ENCODE results near the gene RPS6KC1.
"Not testable (repeated sequence)": the region's sequence is repeated elsewhere in the genome, so short reads cannot be mapped to it uniquely, and the experiment has no call there.

Gene RPS6KC1

DNA sequence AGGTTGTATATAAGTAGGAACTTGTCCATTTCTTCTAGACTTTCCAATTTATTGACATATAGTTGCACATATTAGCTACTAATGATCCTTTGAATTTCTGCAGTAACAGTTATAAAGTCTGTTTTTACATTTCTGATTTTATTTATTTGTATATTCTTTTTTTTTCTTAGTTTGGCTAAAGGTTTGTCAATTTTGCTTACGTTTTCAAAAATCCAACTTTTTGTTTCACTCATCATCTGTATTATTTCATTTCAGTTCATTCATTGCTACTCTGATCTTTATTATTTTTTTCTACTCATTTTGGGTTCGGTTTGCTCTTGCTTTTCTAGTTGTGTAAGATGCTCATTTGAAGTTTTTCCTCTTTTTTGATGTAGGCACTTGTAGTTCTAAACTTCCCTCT lies 97.9 kb downstream of the RPS6KC1 start:
- DNase-seq (ENCODE audit: low read depth in 1 of 2, low spot score in 1 of 2), result no peak

DNA sequence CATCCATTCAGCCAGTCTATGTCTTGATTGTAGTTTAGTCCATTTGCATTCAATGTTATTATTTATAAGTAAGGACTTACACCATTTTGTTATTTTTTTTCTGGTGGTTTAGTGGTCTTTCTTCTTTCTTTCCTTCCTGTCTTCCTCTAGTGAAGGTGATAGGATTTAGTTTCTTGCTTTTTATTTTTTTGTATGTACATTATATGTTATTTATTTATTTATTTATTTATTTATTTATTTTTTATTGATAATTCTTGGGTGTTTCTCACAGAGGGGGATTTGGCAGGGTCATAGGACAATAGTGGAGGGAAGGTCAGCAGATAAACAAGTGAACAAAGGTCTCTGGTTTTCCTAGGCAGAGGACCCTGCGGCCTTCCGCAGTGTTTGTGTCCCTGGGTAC lies 99.0 kb downstream of the RPS6KC1 start:
- DNase-seq (ENCODE audit: low read depth in 1 of 2, low spot score in 1 of 2), result not testable (repeated sequence)

DNA sequence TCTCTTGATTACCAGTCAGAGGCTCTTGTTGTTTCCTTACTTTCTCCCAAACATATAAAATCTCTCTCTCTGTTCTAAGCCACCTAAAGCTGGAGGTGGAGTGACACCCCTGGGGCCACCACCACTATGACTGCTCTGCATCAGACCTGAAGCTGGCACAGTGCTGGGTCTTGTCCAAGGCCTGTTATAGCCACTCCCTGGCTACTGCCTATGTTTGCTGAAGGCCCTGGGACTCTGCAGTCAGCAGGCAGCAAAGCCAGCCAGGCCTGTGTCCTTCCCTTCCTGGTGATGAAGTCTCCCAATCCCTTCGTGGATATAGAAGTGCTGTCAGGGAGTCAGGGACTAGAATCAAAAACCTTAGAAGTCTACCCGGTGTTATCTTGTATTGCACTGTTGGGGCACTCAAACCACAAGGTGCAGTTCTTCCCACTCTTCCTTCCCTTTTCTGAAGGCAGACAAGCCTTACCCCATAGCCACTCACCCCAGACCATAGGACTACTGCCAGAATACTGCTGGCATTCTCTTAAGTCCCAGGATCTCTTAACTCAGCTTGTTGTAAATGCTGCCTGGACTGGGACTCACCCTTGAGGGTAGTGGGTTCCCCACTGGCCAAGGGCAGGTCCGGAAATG lies 103.1 kb downstream of the RPS6KC1 start:
- no peak for DNase-seq (ENCODE audit: low read depth in 1 of 2, low spot score in 1 of 2)

DNA sequence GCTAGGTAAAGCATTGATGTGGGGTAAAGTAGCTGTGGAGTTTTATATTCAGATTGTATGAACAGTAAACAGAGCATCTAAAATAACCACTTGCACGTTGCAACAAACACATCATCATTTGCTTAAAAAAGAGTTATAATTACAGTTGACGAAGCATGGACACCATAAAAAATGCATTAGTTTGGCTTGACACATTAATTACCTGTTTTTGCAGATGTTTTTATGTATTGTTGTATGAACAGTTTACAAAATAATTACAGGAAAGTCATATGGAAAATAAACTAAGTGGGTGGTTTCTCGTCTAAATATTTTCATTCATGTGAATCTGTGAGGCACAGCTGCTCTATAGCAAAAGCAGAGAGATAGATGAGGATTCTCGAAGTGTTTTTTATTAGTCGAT lies 108.3 kb downstream of the RPS6KC1 start:
- DNase-seq (ENCODE audit: low read depth in 1 of 2, low spot score in 1 of 2), result no peak

DNA sequence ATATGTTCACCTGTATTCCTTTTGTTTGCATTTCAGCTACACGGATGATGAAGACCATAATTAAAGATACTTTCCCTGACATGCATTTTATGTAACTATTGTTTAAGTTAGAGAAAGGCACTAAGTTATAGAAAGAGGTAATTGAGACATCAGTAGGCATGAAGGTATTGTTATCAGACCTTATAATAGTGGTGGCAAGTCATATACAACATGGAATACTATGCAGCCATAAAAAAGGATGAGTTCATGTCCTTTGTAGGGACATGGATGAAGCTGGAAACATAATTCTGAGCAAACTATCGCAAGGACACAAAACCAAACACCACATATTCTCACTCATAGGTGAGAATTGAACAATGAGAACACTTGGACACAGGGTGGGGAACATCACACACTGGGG lies 109.4 kb downstream of the RPS6KC1 start:
- not testable (repeated sequence) for DNase-seq (ENCODE audit: low read depth in 1 of 2, low spot score in 1 of 2)

DNA sequence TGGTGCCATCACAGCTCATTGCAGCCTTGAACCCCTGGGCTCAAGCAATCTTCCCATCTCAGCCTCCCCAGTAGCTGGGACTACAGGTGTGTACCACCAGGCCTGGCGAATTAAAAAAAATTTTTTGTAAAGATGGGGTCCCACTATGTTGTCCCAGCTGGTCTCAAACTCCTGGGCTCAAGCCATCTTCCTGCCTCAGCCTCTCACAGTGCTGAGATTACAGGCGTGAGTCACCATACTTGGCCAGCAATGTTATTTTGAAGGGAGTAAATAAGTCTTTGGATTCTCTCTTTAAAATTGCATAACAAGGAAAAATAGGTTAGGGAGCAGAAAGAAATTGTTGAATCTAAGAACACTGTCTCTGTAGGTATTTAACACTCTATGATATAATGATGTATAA lies 111.3 kb downstream of the RPS6KC1 start:
- no peak for DNase-seq (ENCODE audit: low read depth in 1 of 2, low spot score in 1 of 2)

DNA sequence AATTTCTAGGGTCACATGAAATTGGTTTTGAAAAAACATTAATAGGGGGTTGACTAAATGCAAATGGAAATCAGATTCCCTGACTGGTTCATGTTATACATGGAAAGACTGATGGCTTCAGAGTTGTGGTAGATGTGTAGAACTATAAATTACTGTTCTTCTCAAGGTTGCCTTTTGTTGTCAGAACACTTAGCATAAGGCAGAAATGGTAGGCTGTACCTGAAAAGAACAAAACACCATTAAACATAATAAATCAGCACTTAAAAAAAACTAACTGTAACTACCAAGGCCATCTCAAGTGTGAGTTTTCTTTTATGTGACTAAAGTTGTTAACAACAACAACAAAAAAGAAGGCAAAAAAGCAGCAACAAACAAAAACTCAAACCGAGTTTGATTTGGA lies 111.8 kb downstream of the RPS6KC1 start:
- no peak for DNase-seq (ENCODE audit: low read depth in 1 of 2, low spot score in 1 of 2)

DNA sequence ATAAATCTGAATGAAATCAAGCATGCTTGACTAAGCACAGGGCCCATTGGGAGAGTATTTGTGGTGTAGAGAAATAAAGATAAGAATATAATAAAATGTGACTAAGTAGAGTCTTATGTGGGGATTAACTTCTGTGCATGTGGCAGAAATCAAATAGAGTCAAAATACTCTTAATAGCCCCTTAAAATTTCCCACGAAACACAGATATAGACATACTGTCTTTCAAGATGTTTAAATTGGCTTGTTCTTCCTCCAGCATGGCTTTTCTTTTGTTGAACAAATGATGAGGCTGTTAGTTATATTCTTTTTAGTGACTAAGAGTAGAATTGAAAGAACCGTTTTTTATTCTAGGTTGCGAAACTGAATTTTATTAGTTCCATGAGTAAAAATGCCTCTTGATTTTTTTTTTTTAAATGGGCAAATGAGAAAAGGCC lies 112.3 kb downstream of the RPS6KC1 start:
- DNase-seq (ENCODE audit: low read depth in 1 of 2, low spot score in 1 of 2), result no peak

DNA sequence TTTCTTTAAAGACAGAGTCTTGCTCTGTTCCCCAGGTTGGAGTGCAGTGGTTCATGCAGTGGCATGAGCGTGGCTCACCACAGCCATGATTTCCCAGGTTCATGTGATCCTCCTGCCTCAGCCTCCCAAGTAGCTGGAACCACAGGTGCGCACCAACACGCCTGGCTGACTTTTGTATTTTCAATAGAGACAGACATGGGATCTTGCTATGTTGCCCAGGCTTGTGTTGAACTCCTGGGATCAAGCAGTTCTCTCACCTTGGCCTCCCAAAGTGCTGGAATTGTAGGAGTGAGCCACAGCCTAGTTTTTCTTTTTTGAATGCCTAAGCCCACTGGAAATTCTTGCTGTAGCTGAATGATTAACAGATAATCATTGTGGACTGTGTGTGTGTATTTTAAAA lies 113.5 kb downstream of the RPS6KC1 start:
- no peak for DNase-seq (ENCODE audit: low read depth in 1 of 2, low spot score in 1 of 2)

DNA sequence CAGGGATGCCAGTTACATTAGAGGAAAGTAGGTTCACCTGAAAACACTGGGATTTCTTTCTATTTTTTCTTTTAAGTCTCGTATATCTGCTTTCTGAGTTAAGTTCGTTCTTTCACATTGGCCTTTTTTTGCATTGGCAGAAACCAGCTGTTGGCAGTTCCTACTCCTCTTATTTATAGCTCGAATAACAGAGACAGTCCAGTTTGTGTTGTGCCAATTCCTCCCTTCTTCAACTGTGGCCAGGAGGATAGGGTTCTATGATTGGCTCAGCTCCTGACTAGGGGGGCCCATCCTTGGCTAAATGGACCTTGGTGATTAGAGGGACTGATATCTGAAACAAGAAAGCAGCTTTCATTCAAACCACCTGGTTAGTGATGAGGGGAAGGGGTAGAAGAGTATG lies 115.8 kb downstream of the RPS6KC1 start:
- no peak for DNase-seq (ENCODE audit: low read depth in 1 of 2, low spot score in 1 of 2)

DNA sequence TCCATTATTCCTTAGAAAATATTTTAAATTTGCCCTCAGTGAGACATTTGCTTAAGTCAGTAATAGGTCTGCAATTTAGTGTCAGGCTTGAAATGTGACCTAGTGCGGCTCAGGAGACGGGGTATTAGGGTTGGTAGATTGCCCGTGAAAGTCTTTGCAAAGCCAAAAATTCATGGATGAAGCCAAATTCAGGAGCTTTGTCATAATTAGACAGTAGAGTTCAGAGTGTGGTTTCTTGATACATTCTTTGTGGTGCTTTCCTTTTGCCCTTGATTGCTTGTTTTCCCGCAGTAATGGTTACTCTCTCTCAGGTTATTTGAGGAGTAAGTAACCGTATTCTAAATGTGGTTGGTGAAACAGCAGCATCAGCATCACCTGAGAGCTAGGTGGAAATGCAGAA lies 120.7 kb downstream of the RPS6KC1 start:
- DNase-seq (ENCODE audit: low read depth in 1 of 2, low spot score in 1 of 2), result no peak

DNA sequence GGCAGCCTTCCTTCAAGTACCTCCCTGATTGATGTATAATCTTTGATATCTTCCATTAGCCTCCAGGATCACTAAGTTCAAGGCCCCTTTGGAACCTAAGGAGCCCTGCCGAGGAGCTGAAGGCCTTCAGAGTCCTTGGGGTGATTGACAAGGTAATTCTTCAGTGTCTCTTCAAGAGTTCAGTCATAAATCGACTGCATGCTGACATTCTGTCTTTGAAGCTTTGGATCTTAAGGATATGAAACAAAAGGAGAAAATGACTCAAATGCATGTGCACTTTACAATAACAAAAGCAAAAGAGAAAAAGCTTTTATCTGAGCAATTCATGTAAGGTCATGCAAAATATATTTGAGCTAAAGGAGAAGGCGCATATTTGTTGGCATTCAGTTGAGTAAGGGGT lies 125.3 kb downstream of the RPS6KC1 start:
- DNase-seq (ENCODE audit: low read depth in 1 of 2, low spot score in 1 of 2), result no peak

DNA sequence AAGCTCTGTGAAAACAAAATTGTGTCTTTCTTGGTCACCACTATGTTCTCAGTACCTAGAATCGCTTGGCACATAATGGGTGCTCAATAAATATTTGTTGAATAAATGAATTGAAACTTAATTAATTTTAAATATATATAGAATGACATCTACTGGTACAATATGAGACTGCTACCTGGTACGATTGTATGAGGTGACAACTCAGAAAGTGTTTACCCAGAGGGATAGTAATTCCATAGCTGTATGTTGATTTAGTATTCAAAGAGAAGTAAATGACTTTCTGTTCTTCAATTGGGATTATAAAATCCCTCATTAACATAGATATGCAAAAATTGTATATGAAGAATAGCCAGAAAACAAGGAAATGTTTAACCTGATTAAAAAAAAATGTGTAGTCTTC lies 128.7 kb downstream of the RPS6KC1 start:
- DNase-seq (ENCODE audit: low read depth in 1 of 2, low spot score in 1 of 2), result no peak

DNA sequence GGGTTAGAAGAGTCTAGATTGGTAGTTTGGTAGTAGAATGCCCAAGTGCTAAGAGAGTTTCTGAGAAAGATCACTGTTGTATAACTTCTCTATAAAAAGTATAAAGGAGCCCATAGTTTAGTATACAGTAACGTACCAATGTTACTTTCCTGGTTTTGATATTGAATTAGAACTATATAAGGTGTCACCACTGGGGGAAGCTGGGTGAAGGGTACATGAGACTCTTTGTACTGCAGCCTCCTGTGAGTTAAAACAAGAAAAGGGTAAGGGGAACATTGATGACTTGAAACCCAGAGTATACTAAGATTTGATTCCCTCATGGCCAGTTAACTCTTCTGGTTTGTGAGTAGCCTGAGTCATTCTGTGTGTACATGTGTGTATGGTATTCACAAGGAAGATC lies 129.8 kb downstream of the RPS6KC1 start:
- no peak for DNase-seq (ENCODE audit: low read depth in 1 of 2, low spot score in 1 of 2)

DNA sequence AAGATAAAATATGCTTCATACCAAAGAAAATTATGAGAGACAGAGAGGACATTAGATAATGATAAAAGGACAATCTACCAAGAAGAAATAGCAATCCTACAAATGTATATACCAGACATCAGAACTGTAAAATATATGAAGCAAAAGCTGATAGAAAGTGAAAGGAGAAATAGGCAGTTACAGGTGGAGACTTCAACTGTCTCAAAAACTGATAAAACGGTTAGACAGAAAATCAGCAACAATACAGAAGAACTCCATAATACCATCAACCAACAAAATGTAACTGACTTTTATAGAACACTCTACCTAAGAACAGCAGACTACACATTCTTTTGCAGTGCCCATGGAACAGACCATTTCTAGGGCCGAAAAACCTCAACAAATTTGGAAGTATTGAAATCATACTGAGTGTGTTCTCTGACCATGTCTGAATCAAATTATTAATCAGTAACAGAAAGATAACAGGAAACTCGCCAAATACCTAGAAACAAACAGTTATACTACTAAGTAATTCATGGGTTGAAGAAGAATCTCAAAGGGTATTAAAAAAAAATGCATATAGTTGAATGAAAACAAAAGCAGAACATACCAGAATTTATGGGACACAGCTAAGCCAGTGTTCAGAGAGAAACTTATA lies 132.1 kb downstream of the RPS6KC1 start:
- no peak for DNase-seq (ENCODE audit: low read depth in 1 of 2, low spot score in 1 of 2)

DNA sequence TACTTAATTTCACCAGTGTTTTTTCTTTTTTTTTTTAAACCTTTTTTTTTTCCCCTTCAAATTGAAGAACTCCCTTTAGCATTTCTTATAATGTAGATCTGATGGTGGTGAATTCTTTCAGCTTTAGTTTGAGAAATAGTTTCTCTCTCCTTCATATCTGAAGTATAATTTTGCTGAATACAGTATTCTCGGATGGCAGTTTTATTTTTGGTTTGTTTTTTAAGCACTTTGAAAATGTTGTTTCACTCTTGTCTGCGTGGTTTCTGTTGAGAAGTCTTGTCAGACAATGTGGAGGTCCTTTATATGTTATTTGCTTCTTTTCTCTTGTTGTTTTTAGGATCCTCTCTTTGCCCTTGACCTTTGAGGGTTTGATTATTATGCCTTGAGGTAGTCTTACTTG lies 135.1 kb downstream of the RPS6KC1 start:
- no peak for DNase-seq (ENCODE audit: low read depth in 1 of 2, low spot score in 1 of 2)

DNA sequence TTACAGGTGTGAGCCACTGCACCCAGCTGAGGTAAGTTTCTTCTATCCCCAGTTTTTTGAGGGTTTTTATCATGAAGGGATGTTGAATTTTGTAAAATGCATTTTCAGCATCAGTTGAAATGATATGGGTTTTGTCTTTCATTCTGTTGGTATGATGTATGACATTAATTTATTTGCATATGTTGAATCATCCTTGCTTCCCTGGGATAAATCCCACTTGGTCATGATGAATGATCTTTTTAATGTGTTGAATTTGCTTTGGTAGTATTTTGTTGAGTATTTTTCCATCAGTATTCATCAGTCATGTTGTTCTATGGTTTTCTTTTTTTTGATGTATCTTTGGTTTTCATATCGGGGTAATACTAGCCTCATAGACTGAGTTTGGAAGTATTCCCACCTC lies 141.0 kb downstream of the RPS6KC1 start:
- DNase-seq (ENCODE audit: low read depth in 1 of 2, low spot score in 1 of 2), result no peak

DNA sequence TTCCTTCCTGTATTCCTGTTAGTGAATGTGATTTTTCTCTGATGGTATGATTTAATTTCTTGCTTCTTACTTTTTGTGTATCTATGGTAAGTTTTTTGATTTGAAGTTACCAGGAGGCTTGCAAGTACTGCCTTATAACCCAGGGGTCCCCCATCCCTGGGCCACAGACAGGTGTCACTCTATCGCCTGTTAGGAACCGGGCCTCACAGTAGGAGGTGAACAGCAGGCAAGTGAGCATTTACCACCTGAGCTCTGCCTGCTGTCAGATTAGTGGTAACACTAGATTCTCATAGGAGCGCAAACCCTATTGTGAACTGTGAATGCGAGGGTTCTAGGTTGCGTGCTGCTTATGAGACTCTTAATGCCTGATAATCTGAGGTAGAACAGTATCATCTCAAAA lies 143.3 kb downstream of the RPS6KC1 start:
- no peak for DNase-seq (ENCODE audit: low read depth in 1 of 2, low spot score in 1 of 2)

DNA sequence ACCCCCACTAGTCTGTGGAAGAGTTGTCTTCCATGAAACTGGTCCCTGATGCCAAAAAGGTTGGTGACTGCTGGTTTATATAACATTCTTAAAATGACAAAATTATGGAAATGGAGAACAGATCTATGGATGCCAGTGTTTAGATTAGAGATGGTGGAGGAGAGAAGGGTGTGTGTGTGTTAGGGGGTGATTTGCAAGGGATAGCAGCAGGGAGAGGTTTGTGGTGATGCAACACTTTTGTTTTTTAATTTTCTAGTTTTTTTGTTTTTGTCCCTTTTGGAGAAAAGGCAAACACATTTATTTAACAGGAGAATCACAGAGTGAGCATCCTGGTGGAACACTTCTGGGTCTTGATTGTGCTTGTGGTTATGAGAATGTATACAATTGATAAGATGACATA lies 143.8 kb downstream of the RPS6KC1 start:
- DNase-seq (ENCODE audit: low read depth in 1 of 2, low spot score in 1 of 2), result no peak

DNA sequence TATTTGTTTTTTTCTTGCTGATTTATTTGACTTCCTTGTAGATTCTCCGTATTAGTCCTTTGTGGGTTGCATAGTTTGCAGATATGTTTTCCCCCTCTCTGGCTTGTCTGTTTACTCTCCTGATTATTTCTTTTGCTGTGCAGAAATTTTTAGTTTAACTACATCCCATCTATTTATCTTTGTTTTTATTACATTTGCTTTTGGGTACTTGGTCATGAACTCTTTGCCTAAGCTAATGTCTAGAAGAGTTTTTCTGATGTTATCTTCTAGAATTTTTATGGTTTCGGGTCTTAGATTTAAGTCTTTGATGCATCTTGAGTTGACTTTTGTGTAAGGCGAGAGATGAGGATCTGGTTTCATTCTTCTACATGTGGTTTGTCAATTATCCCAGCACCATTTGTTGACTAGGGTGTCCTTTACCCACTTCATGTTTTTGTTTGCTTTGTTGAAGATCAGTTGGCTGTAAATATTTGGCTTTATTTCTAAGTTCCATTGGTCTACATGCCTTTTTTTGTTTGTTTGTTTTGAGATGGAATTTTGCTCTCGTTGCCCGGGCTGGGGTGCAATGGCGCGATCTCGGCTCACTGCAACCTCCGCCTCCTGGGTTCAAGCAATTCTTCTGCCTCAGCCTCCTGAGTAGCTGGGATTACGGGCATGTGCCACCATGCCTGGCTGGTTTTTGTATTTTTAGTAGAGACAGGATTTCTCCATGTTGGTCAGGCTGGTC lies 145.4 kb downstream of the RPS6KC1 start:
- DNase-seq (ENCODE audit: low read depth in 1 of 2, low spot score in 1 of 2), result not testable (repeated sequence)

DNA sequence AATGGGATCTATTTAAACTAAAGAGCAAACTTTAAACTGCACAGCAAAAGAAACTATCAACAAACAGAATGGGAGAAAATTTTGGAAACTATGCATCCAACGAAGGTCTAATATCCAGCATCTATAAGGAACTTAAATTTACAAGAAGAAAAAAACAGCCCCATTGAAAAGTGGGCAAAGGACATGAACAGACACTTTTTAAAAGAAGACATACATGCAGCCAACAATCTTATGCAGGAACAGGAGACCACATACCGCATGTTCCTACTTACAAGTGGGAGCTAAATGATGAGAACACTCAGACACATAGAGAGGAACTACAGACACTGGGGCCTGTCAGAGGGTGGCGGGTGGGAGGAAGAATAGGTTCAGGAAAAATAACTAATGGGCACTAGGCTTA lies 149.6 kb downstream of the RPS6KC1 start:
- no peak for DNase-seq (ENCODE audit: low read depth in 1 of 2, low spot score in 1 of 2)

DNA sequence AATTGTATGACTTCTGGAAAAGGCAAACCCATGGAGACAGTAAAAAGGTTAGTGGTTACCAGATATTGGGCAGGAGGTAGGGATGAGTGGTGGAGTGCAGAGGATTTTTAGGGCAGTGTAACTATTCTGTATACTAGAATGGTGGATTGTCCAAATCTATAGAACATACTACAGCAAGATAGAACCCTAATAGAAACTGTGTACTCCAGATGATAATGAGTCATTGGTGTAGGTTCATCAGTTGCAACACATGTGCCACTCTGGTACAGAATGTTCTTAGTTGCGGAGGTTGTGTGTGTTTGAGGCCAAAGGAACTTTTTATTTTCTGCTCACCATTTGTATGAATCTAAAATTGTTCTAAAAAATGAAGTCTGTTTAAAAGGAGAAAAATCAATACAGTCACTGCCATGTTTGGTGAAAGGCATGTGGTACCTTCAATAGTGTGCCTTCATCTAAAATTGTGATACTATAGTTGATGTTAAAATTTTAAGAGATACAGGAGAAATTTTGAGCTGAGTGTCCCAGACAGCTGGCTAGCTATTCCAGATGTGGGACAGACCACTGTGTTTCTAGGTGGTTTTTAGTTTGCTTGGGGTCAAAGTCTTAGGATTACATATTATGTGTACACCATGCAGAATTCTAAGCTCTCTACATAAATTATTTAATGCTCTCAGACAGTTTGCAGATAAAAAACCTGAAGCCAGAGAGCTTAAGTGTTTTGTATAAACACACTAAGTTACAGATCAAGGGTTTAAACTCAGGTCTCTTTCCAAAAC lies 150.5 kb downstream of the RPS6KC1 start:
- no peak for DNase-seq (ENCODE audit: low read depth in 1 of 2, low spot score in 1 of 2)
